ENCODE data around the gene B4GALNT1.

DNA sequence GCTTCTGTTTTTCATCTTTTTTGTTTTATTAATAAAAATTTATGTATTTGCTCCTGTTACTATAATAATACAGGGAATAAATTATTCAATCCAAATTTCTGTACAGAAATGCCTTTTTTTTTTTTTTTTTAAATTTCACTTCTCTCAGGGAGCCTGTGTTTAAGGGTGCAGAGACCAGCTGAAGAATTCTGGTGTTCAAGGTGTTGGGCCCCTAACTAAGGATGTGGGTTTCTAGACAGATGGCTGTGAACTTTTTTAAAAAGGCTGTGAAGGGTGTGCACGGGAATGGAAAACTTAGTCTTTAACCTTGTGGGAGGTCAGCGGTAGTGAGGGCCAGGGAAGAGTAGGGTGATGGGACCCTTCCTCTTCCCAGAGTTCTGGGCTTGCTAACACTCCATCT, 29.7 kb downstream of the B4GALNT1 start:
- TF ChIP-seq, protein P1, sequence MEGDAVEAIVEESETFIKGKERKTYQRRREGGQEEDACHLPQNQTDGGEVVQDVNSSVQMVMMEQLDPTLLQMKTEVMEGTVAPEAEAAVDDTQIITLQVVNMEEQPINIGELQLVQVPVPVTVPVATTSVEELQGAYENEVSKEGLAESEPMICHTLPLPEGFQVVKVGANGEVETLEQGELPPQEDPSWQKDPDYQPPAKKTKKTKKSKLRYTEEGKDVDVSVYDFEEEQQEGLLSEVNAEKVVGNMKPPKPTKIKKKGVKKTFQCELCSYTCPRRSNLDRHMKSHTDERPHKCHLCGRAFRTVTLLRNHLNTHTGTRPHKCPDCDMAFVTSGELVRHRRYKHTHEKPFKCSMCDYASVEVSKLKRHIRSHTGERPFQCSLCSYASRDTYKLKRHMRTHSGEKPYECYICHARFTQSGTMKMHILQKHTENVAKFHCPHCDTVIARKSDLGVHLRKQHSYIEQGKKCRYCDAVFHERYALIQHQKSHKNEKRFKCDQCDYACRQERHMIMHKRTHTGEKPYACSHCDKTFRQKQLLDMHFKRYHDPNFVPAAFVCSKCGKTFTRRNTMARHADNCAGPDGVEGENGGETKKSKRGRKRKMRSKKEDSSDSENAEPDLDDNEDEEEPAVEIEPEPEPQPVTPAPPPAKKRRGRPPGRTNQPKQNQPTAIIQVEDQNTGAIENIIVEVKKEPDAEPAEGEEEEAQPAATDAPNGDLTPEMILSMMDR (IDR thresholded peaks at IDR 0.05; ENCODE audit: poor library complexity): no peak
- no peak for TF ChIP-seq EZH2phosphoT487 (IDR thresholded peaks at IDR 0.05; ENCODE audit: low read depth, severe bottlenecking, unreplicated experiment)

Measured in hepatocyte (in vitro differentiated cells).